CD4-positive, alpha-beta T cell treated with Interferon gamma for 1 hour (primary cell): Measurements from ENCODE around the gene ANKRD23.
"Not testable (repeated sequence)": the region's sequence is repeated elsewhere in the genome, so short reads cannot be mapped to it uniquely, and the experiment has no call there.

ENCODE experiments used
- DNase-seq: peaks from one replicate; pipeline ENCODE4 v3.0.0-alpha.2; 2020

Gene ANKRD23

GRCh38 chr2:96863056-96863455, 19.2 kb upstream of the ANKRD23 start:
- not testable (repeated sequence) for DNase-seq

- DNase-seq = no peak
Observed at GRCh38 chr2:96861074-96861473, 17.3 kb upstream of the ANKRD23 start.

- no peak for DNase-seq
Observed at GRCh38 chr2:96860065-96861029, 16.5 kb upstream of the ANKRD23 start.

GRCh38 chr2:96859681-96860064, 15.9 kb upstream of the ANKRD23 start:
- DNase-seq = no peak

- DNase-seq = no peak
Observed at GRCh38 chr2:96859099-96859649, 15.4 kb upstream of the ANKRD23 start.

- DNase-seq = peak; percentile 97
Observed at GRCh38 chr2:96857667-96858372, 14.0 kb upstream of the ANKRD23 start, which contains the start of gene ANKRD39. TSS of gene ANKRD39 (minus strand) at chr2:96858016. CDS start at chr2:96857987, 29 bp downstream.

GRCh38 chr2:96856776-96857666, 13.2 kb upstream of the ANKRD23 start:
- DNase-seq = no peak

- DNase-seq = no peak
Observed at GRCh38 chr2:96853321-96853720, 9.5 kb upstream of the ANKRD23 start.

- DNase-seq = no peak
Observed at GRCh38 chr2:96852667-96853066, 8.8 kb upstream of the ANKRD23 start.

GRCh38 chr2:96848264-96848663, 4.4 kb upstream of the ANKRD23 start:
- no peak for DNase-seq

- DNase-seq = no peak
Observed at GRCh38 chr2:96847586-96847985, 3.8 kb upstream of the ANKRD23 start.

GRCh38 chr2:96846825-96847224, 3.0 kb upstream of the ANKRD23 start:
- DNase-seq = no peak

GRCh38 chr2:96844405-96844808, 586 bp upstream of the ANKRD23 start:
- DNase-seq = no peak

GRCh38 chr2:96842600-96842999, 1.2 kb downstream of the ANKRD23 start:
- no peak for DNase-seq

GRCh38 chr2:96841701-96842495, 1.9 kb downstream of the ANKRD23 start:
- no peak for DNase-seq

GRCh38 chr2:96839875-96840850, 3.7 kb downstream of the ANKRD23 start:
- no peak for DNase-seq

- DNase-seq = peak; percentile 77
Observed at GRCh38 chr2:96839293-96839874, 4.4 kb downstream of the ANKRD23 start.

- no peak for DNase-seq
Observed at GRCh38 chr2:96838345-96839292, 5.2 kb downstream of the ANKRD23 start.

- no peak for DNase-seq
Observed at GRCh38 chr2:96837575-96837974, 6.2 kb downstream of the ANKRD23 start.
